Gastrocnemius medialis (tissue), 4 donors: ENCODE data around the gene DENND1A. TPM values are rescaled to one million over a fixed set of nuclear protein-coding genes. Genes with fewer than 3 reads are reported as not detected.

Source experiments
- ATAC-seq, 2 donors: fragments of 150-250 bp; one replicate each; pipeline ENCODE4 v1.9.1; 2016
- DNase-seq, 2 donors: peaks; one replicate each; pipeline ENCODE4 v3.0.0-alpha.2; 2019
- H3K27ac ChIP-seq, 4 donors: fragments of 200-600 bp; sonication (generic); 1 replicate in 1 of 4; 2 replicates in 3 of 4; pipeline ENCODE4 v1.5.1; 2016 to 2018; ENCODE audit warnings: mild to moderate bottlenecking in 2 of 4, moderate library complexity in 1 of 4
- H3K27me3 ChIP-seq, 3 donors: fragments of 200-600 bp; sonication (generic) in 2 of 3; 1 replicate in 1 of 3; 2 replicates in 2 of 3; pipeline versions ENCODE4 v1.5.1 to v1.6.0; 2016 to 2019; ENCODE audit warnings: mild to moderate bottlenecking in 1 of 3, moderate library complexity in 1 of 3
- H3K36me3 ChIP-seq, 2 donors: fragments of 200-600 bp; sonication (generic) in 1 of 2; one replicate each; pipeline ENCODE4 v1.5.1; 2017 to 2018
- H3K4me1 ChIP-seq, 2 donors: fragments of 200-600 bp; sonication (generic) in 1 of 2; one replicate each; pipeline ENCODE4 v1.5.1; 2016 to 2017; ENCODE audit warnings: mild to moderate bottlenecking in 2 of 2
- H3K4me3 ChIP-seq, 4 donors: fragments of 200-600 bp; sonication (generic) in 3 of 4; 1 replicate in 1 of 4; 2 replicates in 3 of 4; pipeline ENCODE4 v1.5.1; 2016 to 2019; ENCODE audit warnings: mild to moderate bottlenecking in 2 of 4
- H3K9me3 ChIP-seq, 3 donors: fragments of 200-600 bp; sonication (generic) in 2 of 3; 1 replicate in 1 of 3; 2 replicates in 2 of 3; pipeline ENCODE4 v1.5.1; 2016 to 2019
- POLR2A ChIP-seq, 2 donors: fragments of 450-650 bp; IDR thresholded peaks; one replicate each; pipeline ENCODE4 v1.6.1; 2017; ENCODE audit warnings: antibody characterized with exemption in 2 of 2, mild to moderate bottlenecking in 2 of 2, moderate library complexity in 2 of 2
- in situ Hi-C, 4 donors: fragments of 200-750 bp; cut with MboI; loops; one replicate each; pipeline versions ENCODE4 v1.15.0 to v1.8.0; 2017; ENCODE audit warnings: low sequenced_read_pairs in 4 of 4
- intact Hi-C: fragments of 100-400 bp; cut with DNase I; formaldehyde crosslinking; loops from one replicate; pipeline ENCODE4 v1.15.1; 2023; ENCODE audit warnings: low total_unique reads
- total RNA-seq, 4 donors: library from RNA; depleted of rRNA; stranded (reverse); fragments of >200 nt; gene quantifications; one replicate each; pipeline versions ENCODE4 v1.1.0 to v1.2.3, GENCODE V29; 2016
- TF ChIP-seq, protein P1 (sequence below), 5 experiments: fragments of 450-650 bp in 3 of 5; fragments of 200-600 bp in 2 of 5; sonication (generic) in 2 of 5; IDR thresholded peaks in 4 of 5; conservative IDR thresholded peaks in 1 of 5; 1 replicate in 4 of 5; 2 replicates in 1 of 5; pipeline ENCODE4 v1.5.1; 2016 to 2019; ENCODE audit warnings: antibody characterized with exemption in 5 of 5, mild to moderate bottlenecking in 3 of 5, moderate library complexity in 3 of 5

DENND1A gene
- total RNA-seq, 4 donors from 2014 or later = 14.1 to 24.6 (median 16.4) TPM

DNA sequence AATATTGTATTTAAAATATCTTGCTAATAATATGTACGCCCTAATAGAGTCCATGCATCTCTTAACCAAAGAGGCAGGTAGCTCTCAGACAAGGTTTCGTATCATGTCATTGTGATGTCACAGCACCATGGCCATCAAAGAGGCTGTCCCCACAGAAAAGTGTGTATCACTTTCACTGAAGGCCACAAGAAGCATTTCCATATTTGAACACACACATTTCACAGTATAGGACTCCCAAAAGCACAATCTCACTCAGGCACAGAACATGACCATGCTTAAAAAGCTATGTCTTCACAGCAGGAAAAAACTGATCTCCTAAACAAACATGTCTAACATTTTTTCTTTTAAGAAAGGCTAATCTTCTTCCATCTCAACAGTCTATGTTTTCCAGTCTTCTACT lies 133.8 kb downstream of the DENND1A start:
- Histone ChIP-seq H3K4me3 (no peak overlapping the region), H3K9me3 (no peaks in the 10 kb centered on the region), H3K4me1 (peaks cover 14 to 18% of the 10 kb centered on the region in 2 donors), H3K36me3 (no peaks in the 10 kb centered on the region), H3K27ac (no peak overlapping the region), H3K27me3 (no peaks in the 10 kb centered on the region)
- no peak for ATAC-seq
- no peak for DNase-seq
- intact Hi-C loops = no loop called here
- no peak for TF ChIP-seq POLR2A (IDR thresholded peaks at IDR 0.05)
- TF ChIP-seq, protein P1, sequence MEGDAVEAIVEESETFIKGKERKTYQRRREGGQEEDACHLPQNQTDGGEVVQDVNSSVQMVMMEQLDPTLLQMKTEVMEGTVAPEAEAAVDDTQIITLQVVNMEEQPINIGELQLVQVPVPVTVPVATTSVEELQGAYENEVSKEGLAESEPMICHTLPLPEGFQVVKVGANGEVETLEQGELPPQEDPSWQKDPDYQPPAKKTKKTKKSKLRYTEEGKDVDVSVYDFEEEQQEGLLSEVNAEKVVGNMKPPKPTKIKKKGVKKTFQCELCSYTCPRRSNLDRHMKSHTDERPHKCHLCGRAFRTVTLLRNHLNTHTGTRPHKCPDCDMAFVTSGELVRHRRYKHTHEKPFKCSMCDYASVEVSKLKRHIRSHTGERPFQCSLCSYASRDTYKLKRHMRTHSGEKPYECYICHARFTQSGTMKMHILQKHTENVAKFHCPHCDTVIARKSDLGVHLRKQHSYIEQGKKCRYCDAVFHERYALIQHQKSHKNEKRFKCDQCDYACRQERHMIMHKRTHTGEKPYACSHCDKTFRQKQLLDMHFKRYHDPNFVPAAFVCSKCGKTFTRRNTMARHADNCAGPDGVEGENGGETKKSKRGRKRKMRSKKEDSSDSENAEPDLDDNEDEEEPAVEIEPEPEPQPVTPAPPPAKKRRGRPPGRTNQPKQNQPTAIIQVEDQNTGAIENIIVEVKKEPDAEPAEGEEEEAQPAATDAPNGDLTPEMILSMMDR (IDR thresholded peaks at IDR 0.05 in 4 of 5, conservative IDR thresholded peaks at IDR 0.05 in 1 of 5) = no peak
- in situ Hi-C loops = no loop called here

DNA sequence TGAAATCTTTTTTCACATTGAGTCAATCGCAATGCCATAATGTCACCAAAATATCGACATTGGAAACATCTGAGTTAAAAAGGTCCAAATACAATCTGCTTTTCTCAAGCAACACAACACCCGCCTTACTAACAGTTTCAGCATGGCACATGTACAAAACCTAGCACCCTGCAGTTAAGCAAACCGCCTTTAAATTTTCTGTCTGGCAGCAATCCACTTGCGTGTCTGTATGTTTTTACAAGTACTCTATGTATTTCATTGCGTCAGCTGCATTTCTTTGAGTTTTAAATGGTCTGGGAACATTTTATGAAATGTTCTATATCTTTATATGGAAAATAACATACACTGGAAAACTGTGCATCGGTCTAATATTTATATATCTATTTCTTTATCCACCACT lies 134.6 kb downstream of the DENND1A start:
- intact Hi-C loops (no loop called here), in situ Hi-C loops (no loop called here)
- Histone ChIP-seq H3K4me1 (peaks cover 6 to 10% of the 10 kb centered on the region in 2 donors), H3K36me3 (no peaks in the 10 kb centered on the region), H3K4me3 (no peak overlapping the region), H3K27ac (no peak overlapping the region), H3K9me3 (no peaks in the 10 kb centered on the region), H3K27me3 (no peaks in the 10 kb centered on the region)
- DNase-seq (no peak), ATAC-seq (no peak)
- TF ChIP-seq, protein P1 (IDR thresholded peaks at IDR 0.05 in 4 of 5, conservative IDR thresholded peaks at IDR 0.05 in 1 of 5) = no peak
- no peak for TF ChIP-seq POLR2A (IDR thresholded peaks at IDR 0.05)

DNA sequence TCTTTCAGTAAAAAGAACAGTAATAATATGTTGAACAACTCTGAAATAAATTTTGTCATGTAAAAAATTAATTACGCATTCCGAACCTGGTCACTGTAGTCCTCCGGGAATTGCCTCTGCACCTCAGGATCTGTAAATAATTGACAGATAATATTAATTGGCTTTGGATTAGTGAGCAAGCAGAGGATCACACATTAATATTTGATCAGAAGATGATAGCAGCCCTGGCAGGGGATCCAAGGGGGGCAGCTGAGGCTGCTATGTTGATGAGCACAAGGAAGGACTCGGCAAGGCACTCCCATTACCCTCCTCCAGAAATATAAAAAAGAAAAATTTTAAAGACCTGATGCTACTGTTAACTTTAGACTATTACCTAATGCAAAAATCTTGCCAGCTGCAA lies 137.4 kb downstream of the DENND1A start:
- intact Hi-C loops (no loop called here), in situ Hi-C loops (no loop called here)
- DNase-seq (no peak), ATAC-seq (no peak)
- H3K27me3 ChIP-seq = no peaks in the 10 kb centered on the region
- H3K4me1 ChIP-seq = no peaks in the 10 kb centered on the region
- H3K36me3 ChIP-seq = no peaks in the 10 kb centered on the region
- H3K4me3 ChIP-seq = no peak overlapping the region
- no peak overlapping the region for H3K27ac ChIP-seq
- no peaks in the 10 kb centered on the region for H3K9me3 ChIP-seq
- TF ChIP-seq POLR2A (IDR thresholded peaks at IDR 0.05) = no peak
- TF ChIP-seq, protein P1 (IDR thresholded peaks at IDR 0.05 in 4 of 5, conservative IDR thresholded peaks at IDR 0.05 in 1 of 5) = no peak

DNA sequence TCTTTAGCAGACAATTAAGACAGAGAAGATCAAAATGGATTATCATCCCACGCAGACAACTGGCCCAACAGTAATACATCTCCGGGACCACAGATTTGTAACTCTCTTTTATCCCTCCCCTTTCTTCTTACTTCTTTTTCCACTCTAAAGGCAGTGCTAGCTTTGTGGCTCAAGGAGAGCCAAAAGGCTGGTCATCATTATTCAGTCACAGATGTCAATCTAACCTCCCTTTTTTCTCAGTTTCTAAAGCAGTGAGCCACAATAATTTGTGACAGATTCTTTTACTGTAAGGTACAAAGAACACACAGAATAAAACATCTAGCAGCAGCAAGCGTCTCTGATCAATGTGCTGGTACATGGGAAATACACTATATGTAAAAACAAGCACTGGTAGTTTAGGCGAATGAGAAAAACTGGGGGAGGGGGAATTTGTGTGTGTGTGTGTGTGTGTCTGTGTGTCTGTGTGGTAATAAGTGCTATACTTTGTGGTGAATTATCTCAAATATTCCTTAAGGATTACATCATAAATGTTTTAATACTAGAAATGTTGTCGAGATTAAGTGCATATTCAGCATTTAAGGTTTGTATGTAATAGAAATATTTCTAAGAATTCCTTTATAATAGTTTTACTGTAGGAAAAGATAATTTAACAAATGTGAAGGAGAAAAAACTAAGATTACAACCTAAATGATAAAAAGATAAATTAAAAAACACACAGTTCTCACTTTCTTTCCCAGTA lies 140.2 kb downstream of the DENND1A start:
- TF ChIP-seq, protein P1 (IDR thresholded peaks at IDR 0.05 in 4 of 5, conservative IDR thresholded peaks at IDR 0.05 in 1 of 5) = no peak
- TF ChIP-seq POLR2A (IDR thresholded peaks at IDR 0.05) = no peak
- intact Hi-C loops = no loop called here
- ATAC-seq = no peak
- H3K27me3 ChIP-seq = no peaks in the 10 kb centered on the region
- DNase-seq = no peak
- in situ Hi-C loops = no loop called here
- no peak overlapping the region for H3K4me3 ChIP-seq
- no peak overlapping the region for H3K27ac ChIP-seq
- H3K36me3 ChIP-seq = no peaks in the 10 kb centered on the region
- no peaks in the 10 kb centered on the region for H3K9me3 ChIP-seq
- H3K4me1 ChIP-seq = no peaks in the 10 kb centered on the region

DNA sequence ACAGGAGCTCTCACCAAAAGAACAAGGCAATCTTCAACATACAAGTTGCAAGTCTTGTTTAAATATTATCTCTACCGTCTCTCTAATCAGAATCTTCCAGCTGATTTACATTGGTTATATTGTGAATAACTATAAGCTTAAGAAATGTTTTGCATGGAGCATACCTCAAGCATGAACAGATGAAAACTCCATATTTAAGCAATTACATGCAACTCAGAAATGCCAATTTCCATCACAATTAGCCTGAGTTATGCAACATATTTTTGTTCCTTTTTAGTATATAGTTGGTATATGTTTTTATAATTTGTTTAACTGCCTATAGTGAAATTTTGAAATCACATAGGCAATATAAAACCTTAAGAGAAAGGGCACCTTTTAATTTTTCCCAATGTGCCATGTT lies 142.5 kb downstream of the DENND1A start:
- ATAC-seq = no peak
- H3K36me3 ChIP-seq = no peaks in the 10 kb centered on the region
- in situ Hi-C loops (no loop called here), intact Hi-C loops (no loop called here)
- H3K4me3 ChIP-seq = no peak overlapping the region
- DNase-seq = no peak
- TF ChIP-seq, protein P1 (IDR thresholded peaks at IDR 0.05 in 4 of 5, conservative IDR thresholded peaks at IDR 0.05 in 1 of 5) = no peak
- no peak for TF ChIP-seq POLR2A (IDR thresholded peaks at IDR 0.05)
- H3K4me1 ChIP-seq = no peaks in the 10 kb centered on the region
- no peaks in the 10 kb centered on the region for H3K27me3 ChIP-seq
- H3K9me3 ChIP-seq = no peaks in the 10 kb centered on the region
- no peak overlapping the region for H3K27ac ChIP-seq
